ENCODE measurements around the gene COBL. TPM values are rescaled to one million over a fixed set of nuclear protein-coding genes. Genes with fewer than 3 reads are reported as not detected.

Gene COBL
- total RNA-seq, 1 donor from 2014 or later, result 17.0 TPM

DNA sequence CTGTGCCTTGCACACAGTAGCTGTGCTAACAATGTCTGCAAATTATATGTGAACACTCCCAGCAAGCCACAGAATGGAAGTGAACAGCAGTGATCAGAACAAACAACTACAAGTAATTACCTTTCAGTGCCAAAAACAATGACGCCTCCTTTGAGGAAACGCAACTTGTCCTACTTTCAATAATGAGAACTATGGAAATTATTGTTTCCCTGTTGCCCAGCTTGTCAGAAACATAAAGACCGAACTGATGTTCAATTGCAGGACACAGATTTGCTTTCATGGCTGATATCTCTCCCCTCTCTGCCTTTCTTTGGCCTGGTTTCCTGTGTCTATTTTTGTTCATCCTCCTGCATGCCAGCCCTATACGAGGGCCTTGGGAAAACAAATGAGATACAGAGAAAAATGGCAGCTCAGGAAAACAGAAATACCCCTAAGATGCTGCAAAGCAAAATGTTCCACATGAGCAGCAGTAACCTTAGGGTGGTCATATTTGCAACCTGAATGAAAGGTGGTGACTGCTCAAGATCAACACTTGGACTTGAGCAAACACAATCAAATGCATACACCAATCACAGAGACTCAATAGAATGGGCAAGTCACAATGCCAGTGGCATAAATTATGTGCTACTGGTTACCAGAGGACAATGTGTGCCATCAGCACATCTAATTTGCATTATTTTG, 26.8 kb downstream of the COBL start:
- ATAC-seq (no peak), DNase-seq (ENCODE audit: low spot score) (no peak)
- intact Hi-C loops (cut with DNase I), result no loop called here

DNA sequence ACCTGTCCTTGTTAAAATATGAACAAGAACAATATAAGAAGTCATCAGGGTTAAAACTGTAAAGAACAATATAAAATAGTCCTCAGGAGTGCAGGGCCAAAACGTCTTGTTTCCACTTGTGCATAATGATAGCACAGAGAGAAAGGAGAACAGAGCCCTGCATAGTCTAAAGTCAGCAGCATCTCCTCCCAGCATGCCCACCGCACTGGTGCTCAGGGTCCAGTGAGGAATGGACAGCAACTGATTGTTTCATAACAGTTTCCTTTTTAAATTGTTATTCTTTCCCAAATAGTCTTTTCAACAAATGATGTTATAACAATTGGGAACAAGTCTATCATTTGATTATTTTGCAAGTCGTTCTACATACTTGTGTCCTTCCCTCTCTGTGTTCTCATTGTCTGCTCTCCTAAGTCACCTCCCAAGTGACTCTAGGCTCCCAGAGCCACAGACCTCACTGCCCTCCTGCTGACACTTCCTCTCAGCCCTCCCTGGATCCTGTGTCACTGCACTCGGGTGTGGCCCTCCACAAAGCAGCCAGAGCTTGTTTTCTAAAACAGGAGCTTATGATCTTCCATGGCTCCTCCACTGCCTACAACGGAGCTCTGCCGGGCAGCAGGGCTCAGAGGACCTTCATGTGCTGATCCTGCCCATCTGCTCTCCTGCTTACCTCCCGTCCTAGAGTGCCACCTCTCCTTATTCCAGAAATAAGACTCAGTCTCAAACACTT, 27.6 kb downstream of the COBL start:
- DNase-seq (ENCODE audit: low spot score) (no peak), ATAC-seq (peak; percentile 52)
- intact Hi-C loops (cut with DNase I), result no loop called here

GRCh38 chr7:51286401-51286800, 30.2 kb downstream of the COBL start:
- ATAC-seq (no peak), DNase-seq (ENCODE audit: low spot score) (no peak)
- intact Hi-C loops (cut with DNase I), result no loop called here

DNA sequence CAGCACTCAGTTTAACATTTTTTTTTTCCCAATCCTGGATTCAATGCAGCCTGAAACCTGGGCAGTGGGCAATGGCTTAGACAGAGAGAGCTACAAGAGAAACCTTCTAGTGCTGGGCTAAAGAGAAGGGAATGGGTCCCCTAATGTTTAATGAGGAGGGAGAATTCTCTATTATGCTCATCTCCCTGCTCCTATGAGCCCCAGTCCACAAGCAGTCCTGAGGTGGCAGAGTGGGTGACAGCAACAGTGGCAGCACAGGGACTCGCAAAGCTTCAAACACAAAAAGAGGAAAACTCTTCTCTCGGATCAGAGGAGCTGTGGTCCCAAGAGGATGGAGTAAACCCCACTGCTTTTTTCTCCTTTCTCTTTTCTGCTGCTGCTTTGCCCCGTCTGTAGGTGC, 36.5 kb downstream of the COBL start:
- DNase-seq (ENCODE audit: low spot score) (no peak), ATAC-seq (no peak)
- intact Hi-C loops (cut with DNase I), result no loop called here

GRCh38 chr7:51279391-51280023, 37.1 kb downstream of the COBL start:
- no peak for DNase-seq (ENCODE audit: low spot score)
- no peak for ATAC-seq
- intact Hi-C loops (cut with DNase I), result no loop called here

DNA sequence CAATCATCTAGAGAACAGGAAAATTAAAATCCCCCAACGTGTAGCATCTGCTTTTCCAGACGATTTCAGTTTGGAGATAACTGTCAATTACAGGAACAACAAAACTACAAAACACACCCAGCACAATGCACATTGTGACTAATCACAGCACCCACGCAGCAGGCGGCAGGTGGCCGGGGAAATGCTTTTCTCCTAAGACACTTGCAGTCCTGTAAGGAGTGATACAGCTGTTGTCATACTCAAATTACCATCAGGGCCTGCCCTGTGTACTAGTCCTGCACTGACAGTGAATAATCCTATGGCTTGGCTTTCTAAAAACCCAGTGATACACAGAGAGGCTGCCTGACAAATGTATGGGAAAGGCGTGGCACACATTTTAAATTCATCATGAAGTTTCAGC, 37.8 kb downstream of the COBL start:
- DNase-seq (ENCODE audit: low spot score) (no peak), ATAC-seq (no peak)
- intact Hi-C loops (cut with DNase I), result no loop called here

GRCh38 chr7:51276967-51277366, 39.6 kb downstream of the COBL start:
- no peak for DNase-seq (ENCODE audit: low spot score)
- ATAC-seq, result peak; percentile 12
- intact Hi-C loops (cut with DNase I), result no loop called here

GRCh38 chr7:51276091-51276605, 40.5 kb downstream of the COBL start:
- intact Hi-C loops (cut with DNase I), result no loop called here
- peak; percentile 37 for ATAC-seq
- DNase-seq (ENCODE audit: low spot score), result no peak

GRCh38 chr7:51275532-51275931, 41.1 kb downstream of the COBL start:
- DNase-seq (ENCODE audit: low spot score) (no peak), ATAC-seq (peak; percentile 33)
- intact Hi-C loops (cut with DNase I), result no loop called here

GRCh38 chr7:51274955-51275354, 41.7 kb downstream of the COBL start:
- intact Hi-C loops (cut with DNase I), result no loop called here
- ATAC-seq (no peak), DNase-seq (ENCODE audit: low spot score) (no peak)

DNA sequence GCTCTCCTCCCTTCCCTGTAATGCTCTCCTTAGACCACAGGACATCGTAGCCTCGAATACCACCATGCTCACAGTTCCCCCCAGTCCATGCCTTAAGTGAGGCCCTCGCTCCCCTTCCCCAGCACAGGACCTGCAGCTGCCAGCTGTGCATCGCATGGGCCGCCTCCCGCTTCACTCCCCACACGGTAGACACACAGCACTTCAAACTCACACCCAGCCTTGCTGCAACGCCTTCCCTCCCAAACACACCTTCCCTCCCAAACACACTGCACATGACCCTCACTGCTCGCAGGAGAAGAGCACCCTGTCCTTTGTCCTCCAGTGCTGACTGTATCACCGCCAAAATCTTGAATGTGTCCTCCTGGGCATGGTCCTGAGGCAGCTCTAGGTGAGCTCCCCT, 42.6 kb downstream of the COBL start:
- intact Hi-C loops (cut with DNase I), result no loop called here
- DNase-seq (ENCODE audit: low spot score) (no peak), ATAC-seq (no peak)

GRCh38 chr7:51273360-51273759, 43.2 kb downstream of the COBL start:
- ATAC-seq, result no peak
- intact Hi-C loops (cut with DNase I), result no loop called here

DNA sequence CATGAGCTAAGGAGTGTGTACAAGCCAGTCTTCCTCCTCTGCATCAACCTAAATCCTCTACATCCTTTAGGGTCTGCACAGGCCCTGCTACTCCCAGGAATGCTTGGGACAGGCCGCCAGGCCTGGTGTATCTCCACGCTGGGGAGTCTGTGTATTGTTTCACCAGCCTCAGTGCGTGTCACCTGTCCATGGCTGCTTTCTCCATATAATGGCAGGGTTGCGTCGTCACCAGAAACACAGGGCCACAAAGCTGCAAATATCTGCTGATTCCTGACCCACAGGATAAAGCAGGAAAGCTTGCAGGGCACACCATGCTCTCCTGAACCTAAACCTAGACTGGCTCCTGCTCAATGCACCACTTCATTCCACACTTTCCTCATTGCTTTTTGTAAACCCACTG, 45.6 kb downstream of the COBL start:
- no peak for ATAC-seq
- intact Hi-C loops (cut with DNase I), result no loop called here
- DNase-seq (ENCODE audit: low spot score), result no peak

More at GRCh38 chr7:51273360-51273759, 43.2 kb downstream of the COBL start:
- no peak for DNase-seq (ENCODE audit: low spot score)

- intact Hi-C loops (cut with DNase I), result no loop called here
- DNase-seq (ENCODE audit: low spot score) (no peak), ATAC-seq (no peak)
Observed at GRCh38 chr7:51269911-51270310, 46.7 kb downstream of the COBL start.

GRCh38 chr7:51269321-51269720, 47.3 kb downstream of the COBL start:
- ATAC-seq (no peak), DNase-seq (ENCODE audit: low spot score) (no peak)
- intact Hi-C loops (cut with DNase I), result no loop called here

DNA sequence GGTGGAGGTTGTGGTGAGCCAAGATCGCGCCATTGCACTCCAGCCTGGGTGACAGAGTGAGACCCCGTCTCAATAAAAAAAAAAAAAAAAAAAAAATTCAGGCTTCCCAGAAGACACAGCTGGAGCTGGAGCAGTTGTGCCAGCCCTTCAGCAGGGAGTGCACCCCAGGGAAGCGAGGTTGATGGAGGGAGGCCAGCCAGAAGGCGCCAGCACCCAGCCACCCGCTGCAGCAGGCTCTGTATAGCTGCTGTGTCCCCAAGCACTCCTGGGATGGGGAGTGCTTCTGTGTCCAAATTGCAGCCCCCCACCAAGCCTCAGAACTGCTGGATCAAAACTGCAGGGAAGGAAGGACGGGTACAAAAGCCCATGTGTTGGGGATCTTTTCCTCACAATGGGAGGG, 47.8 kb downstream of the COBL start:
- no peak for ATAC-seq
- intact Hi-C loops (cut with DNase I), result no loop called here
- no peak for DNase-seq (ENCODE audit: low spot score)

GRCh38 chr7:51267169-51267568, 49.4 kb downstream of the COBL start:
- ATAC-seq (no peak), DNase-seq (ENCODE audit: low spot score) (no peak)
- intact Hi-C loops (cut with DNase I), result no loop called here

GRCh38 chr7:51265066-51265907, 51.3 kb downstream of the COBL start:
- ATAC-seq, result no peak

More at GRCh38 chr7:51265066-51265907, 51.3 kb downstream of the COBL start:
- DNase-seq (ENCODE audit: low spot score), result no peak
- intact Hi-C loops (cut with DNase I), result no loop called here
